Uterus (tissue), 2 donors: Measurements from ENCODE around the gene C1orf210.

ENCODE experiments used
- CTCF ChIP-seq, 4 experiments: fragments of 200-600 bp in 2 of 4; fragments of 450-650 bp in 2 of 4; sonication (generic) in 2 of 4; IDR thresholded peaks; one replicate each; pipeline ENCODE4 v1.5.1; 2016 to 2019; ENCODE audit warnings: antibody characterized with exemption in 4 of 4, mild to moderate bottlenecking in 2 of 4, moderate library complexity in 1 of 4
- POLR2A ChIP-seq, 2 donors: fragments of 450-650 bp; IDR thresholded peaks; one replicate each; pipeline ENCODE4 v1.6.1; 2016; ENCODE audit warnings: antibody characterized with exemption in 2 of 2, mild to moderate bottlenecking in 1 of 2, moderate library complexity in 1 of 2

- TF ChIP-seq CTCF (IDR thresholded peaks at IDR 0.05) = no peak
- TF ChIP-seq POLR2A (IDR thresholded peaks at IDR 0.05) = no peak
Measured at GRCh38 chr1:43318831-43319230, 33.5 kb upstream of the C1orf210 start.
